Heart left ventricle (tissue), 13 donors: ENCODE measurements around the gene SSU72.

Experiments used
- CTCF ChIP-seq, 12 donors: fragments of 200-600 bp; sonication (generic) in 4 of 12; IDR thresholded peaks; one replicate each; pipeline versions ENCODE4 v1.5.0 to v1.8.0; 2018 to 2022; ENCODE audit warnings: antibody characterized with exemption in 12 of 12, mild to moderate bottlenecking in 5 of 12
- POLR2A ChIP-seq, 2 donors: fragments of 450-650 bp; IDR thresholded peaks; one replicate each; pipeline ENCODE4 v1.6.1; 2017; ENCODE audit warnings: antibody characterized with exemption in 2 of 2, mild to moderate bottlenecking in 2 of 2, moderate library complexity in 2 of 2
- donor health status: ischemic (EF 13 %, LVEDD 7.1; RV severe dilation, severe dysfunction).
- donor health status: DM: no; HTN: yes; CAD: no.
- donor health status: DM: no; HTN: no; CAD: no.
- donor health status: ischemic (EF 25% LVEDD 6.9; RV normal size, moderate dysfunction).
- donor health status: ischemic (EF 25% LVEDD 5.7; RV mildly dilated, moderate dysfunction).
- donor health status: ischemic (EF 35%, LVEDD 5.7; RV mildly dilated, moderate dysfunction).
- donor health status: nonischemic (EF 11% LVEDD 7.7; RV severe dilation, severe dysfunction).
- donor health status: DM: yes; HTN: yes; CAD: no.
- donor health status: PGD.
- donor health status: ischemic (EF 29% LVEDD 5.4; RV normal size, mild dysfunction).
- donor health status: nonischemic (EF 23%, LVEDD 6.1; RV moderate dilation, normal function).

GRCh38 chr1:1612104-1612400 lies 37.4 kb upstream of the SSU72 start:
- no peak for TF ChIP-seq CTCF (IDR thresholded peaks at IDR 0.05)
- no peak for TF ChIP-seq POLR2A (IDR thresholded peaks at IDR 0.05)
